ENCODE results near the gene MAN1A1. TPM values are rescaled to one million over a fixed set of nuclear protein-coding genes. Genes with fewer than 3 reads are reported as not detected.
A peak's percentile ranks its signal among the peaks of the same experiment; 100 is the strongest.

Gene MAN1A1
- total RNA-seq, 1 donor, result 175 TPM

DNA sequence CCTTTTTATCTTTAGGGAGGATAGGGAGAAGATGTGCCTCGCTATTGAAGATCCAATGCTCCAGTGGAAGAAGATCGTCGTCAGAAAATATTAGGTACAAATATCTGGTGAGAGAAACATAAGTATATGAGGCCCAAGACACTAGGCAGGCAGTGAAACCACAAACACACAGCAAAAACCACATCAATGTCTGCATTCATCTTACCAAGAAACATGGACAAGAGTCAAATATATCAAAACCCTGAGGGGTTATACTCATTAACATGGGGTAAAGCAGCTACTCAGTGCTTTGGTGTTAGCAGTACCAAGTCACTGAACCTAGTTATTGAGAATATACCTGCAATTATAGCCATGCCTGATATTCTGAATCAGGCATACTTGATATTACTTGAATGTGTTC, 169.7 kb downstream of the MAN1A1 start:
- TF ChIP-seq, protein P1, sequence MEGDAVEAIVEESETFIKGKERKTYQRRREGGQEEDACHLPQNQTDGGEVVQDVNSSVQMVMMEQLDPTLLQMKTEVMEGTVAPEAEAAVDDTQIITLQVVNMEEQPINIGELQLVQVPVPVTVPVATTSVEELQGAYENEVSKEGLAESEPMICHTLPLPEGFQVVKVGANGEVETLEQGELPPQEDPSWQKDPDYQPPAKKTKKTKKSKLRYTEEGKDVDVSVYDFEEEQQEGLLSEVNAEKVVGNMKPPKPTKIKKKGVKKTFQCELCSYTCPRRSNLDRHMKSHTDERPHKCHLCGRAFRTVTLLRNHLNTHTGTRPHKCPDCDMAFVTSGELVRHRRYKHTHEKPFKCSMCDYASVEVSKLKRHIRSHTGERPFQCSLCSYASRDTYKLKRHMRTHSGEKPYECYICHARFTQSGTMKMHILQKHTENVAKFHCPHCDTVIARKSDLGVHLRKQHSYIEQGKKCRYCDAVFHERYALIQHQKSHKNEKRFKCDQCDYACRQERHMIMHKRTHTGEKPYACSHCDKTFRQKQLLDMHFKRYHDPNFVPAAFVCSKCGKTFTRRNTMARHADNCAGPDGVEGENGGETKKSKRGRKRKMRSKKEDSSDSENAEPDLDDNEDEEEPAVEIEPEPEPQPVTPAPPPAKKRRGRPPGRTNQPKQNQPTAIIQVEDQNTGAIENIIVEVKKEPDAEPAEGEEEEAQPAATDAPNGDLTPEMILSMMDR (IDR thresholded peaks at IDR 0.05; ENCODE audit: insufficient read depth, low read length), result no peak
- no peak for DNase-seq (ENCODE audit: low read depth)
- no peak overlapping the region for H3K4me3 ChIP-seq (ENCODE audit: low read depth, low read length)

DNA sequence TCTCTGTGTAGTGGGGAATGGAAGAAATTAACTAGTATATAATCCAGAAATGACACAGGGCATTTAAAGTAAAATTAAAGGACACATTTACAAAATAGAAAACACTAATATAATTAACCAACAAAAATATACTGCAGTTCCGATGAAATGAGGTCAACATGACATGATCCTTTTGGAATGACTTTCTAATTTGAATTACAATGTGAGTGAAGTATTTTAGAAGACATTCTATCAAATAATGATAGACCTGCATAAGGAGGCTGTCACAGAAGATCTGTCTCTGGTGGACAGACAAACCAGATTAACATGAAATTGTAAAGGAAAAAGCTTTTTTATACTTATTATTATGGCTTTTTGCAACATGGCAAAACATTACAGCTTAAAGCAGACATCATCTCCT, 170.5 kb downstream of the MAN1A1 start:
- no peak overlapping the region for H3K4me3 ChIP-seq (ENCODE audit: low read depth, low read length)
- no peak for DNase-seq (ENCODE audit: low read depth)
- TF ChIP-seq, protein P1 (IDR thresholded peaks at IDR 0.05; ENCODE audit: insufficient read depth, low read length), result no peak

DNA sequence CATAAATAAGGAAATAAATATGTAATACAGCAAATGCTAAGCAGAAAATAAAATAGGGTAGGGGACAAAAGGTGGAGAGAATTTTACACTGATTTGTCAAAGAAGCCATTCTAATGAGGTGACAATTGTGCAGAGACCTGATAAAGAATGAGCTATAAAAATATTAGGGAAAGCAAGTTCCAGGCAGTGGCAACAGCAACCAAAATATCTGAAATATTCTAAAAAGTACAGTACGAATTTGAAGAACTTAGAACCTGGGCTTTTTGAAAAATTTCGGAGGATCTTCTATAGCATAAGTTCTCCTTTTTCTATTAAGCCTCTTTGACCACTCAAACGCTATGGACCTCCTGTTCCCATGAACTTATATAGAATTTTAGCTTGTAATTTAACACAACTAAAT, 173.1 kb downstream of the MAN1A1 start:
- DNase-seq (ENCODE audit: low read depth), result no peak
- no peak overlapping the region for H3K4me3 ChIP-seq (ENCODE audit: low read depth, low read length)
- TF ChIP-seq, protein P1 (IDR thresholded peaks at IDR 0.05; ENCODE audit: insufficient read depth, low read length), result no peak

DNA sequence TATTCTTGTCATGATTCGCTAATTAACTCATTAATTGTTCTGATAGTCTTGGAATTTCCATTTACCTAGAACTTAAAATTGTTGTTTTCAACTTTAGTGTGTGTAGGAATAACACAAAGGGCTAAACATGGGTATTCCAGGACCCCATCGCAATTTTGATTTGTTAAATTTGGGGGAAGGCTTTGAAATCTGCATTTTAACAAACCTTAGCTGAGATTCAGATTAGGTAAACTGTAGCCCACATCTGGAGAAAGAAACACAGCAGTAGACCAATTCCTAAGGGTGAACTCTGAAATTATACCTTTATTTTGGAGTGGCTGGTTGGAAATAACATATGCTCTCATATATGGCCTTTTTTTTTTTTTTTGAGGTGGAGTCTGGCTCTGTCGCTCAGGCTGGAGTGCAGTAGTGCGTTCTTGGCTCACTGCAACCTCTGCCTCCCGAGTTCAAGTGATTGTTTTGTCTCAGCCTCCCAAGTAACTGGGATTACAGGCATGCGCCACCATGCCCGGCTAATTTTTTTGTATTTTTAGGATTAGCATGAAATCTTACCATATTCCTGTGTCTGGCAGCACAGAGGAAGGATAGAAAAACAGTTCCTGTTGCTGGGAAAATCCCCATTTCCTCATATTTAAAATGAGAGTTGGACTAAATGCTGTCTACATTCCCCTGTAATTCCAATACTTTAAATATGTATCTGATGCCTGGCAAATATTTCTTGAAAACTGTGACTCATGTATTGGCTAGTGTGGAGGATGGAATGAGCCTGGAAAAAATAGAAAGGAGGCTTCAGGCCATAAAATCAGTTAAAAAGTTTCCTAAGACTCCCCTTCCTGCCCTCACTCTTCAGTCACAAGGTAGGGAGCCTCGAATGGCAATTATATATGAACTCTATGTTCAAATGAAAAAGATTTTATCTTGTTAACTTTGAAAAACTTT, 174.4 kb downstream of the MAN1A1 start:
- TF ChIP-seq, protein P1 (IDR thresholded peaks at IDR 0.05; ENCODE audit: insufficient read depth, low read length), result no peak
- DNase-seq (ENCODE audit: low read depth), result peak; percentile 79

DNA sequence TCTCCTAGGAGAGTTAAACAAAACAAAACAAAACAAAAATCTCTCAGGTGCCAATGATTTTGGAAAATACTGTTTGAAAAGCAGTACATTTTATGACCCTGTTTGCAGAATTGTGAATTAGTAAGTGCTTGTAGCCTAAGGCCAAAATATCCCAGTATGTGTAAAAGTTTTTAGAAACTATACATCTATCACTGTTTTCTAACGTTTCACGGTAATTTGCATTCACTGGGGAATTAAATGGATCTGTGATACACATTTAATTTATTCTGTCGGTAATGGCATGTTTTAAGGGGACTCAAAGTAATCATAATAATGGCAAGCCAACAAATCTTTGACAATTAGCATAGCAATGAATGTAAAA, 175.5 kb downstream of the MAN1A1 start:
- H3K4me3 ChIP-seq (ENCODE audit: low read depth, low read length), result no peak overlapping the region
- no peak for DNase-seq (ENCODE audit: low read depth)
- TF ChIP-seq, protein P1 (IDR thresholded peaks at IDR 0.05; ENCODE audit: insufficient read depth, low read length), result no peak

More for the DNA sequence above, 174.4 kb downstream of the MAN1A1 start:
- H3K4me3 ChIP-seq (ENCODE audit: low read depth, low read length), result no peak overlapping the region

DNA sequence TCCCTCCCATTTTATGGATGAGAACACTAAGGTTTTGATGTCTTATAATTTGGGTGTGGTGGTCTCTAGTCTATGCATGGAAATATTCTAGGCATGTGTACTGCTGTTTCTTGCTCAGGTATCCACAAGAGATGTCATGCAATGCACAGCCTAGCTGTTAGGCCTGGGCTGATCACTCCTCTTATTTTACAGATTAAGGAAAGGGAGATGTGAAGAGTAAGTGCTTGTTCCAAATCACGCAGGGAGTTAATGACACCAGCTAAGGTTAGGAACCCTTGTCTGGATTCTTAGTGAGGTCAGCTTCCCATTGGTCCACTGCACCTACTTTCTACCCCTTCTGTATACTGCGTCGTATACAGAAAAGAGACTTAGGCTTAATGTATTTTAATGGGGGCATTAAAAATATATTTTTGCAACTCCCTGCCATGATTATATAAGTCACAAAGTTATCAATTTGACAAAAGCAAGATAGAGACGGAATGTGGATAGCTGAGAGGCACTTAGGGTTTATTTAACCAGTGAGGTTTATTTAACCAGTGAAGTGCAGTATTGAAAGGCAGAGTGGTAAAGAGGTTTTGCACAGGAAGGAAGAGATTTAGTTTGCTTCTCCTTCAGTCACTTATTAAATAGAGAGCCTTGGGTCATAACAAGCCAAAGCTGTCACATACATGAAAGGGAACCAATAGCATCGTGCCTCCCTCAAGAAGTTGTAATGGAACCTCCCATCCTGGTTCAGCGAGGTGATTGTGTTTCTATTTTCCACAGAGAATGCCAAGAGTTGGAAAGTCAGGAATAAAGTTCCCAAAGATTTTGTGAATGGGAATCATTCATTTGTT, 176.1 kb downstream of the MAN1A1 start:
- TF ChIP-seq, protein P1 (IDR thresholded peaks at IDR 0.05; ENCODE audit: insufficient read depth, low read length), result no peak
- no peak overlapping the region for H3K4me3 ChIP-seq (ENCODE audit: low read depth, low read length)
- DNase-seq (ENCODE audit: low read depth), result no peak

Data from fibroblast of the aortic adventitia (primary cell).